Kidney capillary endothelial cell (primary cell): ENCODE results near the gene LINGO1.

ENCODE experiments used
- DNase-seq: peaks from one replicate; pipeline ENCODE4 v3.0.0-alpha.2; 2018; ENCODE audit warnings: low spot score

The LINGO1 gene

DNA sequence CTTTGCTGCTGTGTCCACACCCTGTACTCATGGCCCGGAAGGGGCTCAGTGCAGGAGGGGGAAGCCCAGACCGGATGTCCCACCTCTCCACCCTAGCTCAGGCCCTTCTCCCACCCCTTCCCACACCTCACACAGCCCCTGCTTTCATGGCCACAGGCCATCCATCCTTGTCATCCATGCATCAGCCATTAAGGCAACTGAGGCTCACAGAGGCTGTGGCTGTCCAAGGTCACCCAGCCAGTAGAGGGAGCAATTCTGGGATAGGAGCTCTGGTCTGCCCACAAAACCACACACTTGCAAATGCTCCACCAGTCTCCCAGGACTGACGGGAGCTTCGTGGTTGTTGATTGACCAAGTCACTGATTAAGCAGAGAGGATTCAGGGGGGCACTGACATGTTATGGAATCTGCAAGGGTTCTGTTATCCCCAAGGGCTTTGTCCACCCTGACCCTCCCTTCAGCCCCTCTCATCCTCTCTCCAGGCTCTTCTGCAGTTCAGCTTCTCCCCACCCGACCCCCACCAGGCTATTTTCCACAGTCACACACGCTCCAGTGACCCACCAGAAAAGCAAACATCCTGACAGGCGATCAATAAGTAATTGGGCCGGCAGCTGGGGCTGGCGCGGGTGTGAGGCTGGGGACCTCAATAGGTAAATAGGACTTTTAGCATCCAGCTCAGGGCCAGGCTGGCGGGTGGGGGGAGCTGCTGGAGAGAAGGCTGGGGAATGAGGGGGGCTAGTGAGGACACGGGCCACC lies 15.1 kb downstream of the LINGO1 start:
- DNase-seq = no peak

DNA sequence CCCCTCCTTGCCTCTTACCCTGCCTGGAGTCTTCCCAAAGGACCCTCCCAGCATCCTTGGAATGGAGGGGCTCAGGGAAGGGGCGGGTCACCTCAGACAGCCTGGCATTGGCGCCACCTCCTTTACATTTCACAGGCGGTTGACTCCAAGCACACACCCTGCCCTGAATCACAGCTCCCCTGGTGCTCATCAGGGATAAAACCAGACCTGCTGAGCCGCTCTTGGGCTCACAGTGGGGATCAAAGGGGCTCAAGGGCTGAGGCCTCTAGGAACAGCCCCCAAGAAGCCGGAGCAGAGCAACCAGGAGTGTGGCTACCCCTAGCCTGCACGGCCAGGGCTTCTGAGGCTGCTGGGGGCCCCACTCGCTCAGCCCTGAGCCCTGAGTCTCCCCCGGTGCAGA lies 16.6 kb downstream of the LINGO1 start:
- no peak for DNase-seq

DNA sequence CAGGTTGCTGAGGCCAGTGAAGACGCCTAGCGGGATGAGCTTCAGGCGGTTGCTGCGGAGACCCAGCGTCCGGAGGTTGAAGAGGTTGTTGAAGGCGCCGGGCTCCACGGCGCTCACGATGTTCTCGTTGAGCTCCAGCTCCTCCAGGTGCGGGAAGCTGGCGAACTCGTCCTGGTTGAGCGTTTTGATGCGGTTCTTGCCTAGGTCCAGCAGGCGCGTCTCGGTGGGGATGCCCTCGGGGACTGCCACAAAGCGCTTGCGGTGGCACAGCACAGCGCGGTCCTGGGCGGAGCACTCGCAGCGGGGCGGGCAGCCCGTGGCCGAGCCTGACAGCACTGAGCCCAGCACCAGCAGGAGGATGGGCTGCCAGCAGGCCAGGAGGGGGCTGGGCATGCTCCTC lies 17.2 kb downstream of the LINGO1 start:
- DNase-seq = no peak

DNA sequence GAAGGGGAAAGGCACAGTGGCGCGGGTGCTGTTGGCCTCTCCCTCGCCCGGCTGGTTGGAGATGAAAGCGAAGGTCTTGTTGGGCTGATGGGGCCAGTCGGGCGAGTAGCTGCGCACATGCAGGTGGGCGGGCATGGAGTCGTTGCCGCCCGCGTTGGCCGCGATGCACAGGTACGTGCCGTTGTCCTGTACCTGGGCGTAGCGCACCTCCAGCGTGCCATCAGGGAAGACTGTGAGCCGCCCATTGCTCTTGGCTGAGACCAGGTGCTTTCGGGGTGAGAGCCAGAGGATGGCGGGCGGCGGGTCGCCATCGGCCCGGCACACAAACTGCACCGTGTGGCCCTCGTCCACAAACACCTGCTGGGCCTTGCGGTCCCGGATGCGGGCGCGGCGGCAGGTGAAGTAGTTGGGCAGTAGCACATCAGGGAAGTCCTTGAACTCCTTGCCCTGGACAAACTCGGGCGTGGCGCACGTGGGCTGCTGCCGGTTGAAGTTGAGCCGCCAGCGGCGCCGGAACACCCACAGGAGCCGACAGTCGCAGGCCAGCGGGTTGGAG lies 18.4 kb downstream of the LINGO1 start:
- DNase-seq = no peak

DNA sequence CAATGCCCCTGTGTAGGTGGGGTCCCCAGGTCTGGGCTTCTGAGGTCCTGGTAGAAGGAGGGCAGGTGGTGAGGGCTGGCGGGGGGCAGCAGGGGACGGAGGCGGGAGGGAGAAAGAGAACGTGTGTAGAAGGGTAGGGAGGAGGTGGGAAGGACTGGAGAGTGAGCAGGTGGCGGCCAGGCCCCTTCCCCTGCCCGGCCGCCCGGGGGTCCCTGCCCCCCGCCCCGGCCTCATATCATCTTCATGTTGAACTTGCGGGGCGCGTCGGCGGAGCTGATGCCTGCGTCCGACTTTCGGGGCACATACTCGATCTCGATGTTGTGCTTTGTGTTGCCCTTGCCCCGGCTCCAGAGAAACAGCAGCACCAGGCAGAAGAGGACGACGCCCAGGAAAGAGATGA lies 18.9 kb downstream of the LINGO1 start:
- no peak for DNase-seq

DNA sequence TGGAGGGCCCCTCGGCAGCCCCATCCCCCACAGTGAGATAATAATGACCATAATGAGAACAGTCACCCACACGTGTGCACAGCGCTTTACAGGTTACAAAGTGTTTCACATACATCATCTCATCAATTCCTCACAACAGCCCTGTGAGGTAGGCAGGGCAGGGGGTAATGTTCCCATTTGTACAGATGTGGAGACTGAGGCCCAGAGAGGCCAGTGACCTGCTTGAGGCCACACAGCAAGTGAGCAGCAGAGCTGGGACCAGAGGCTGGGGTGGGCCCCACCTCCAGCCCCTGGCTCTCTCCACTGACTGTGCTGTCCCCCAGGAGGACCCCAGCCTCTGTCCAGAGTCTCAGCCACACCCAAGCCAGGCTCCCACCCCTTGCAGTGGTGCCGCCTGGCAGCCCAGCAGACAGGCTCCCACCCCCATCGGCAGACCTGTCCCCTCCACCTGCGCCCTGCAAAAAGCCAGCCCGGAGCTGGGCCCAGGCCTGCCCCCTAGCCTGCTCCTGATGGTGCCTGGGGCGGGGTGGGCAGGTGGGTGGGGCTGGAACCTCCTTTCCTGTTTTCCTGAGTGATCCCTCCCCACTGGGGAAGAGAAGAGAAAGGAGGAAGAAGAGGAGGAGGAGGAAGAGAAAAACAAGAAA lies 19.6 kb downstream of the LINGO1 start:
- DNase-seq = no peak

DNA sequence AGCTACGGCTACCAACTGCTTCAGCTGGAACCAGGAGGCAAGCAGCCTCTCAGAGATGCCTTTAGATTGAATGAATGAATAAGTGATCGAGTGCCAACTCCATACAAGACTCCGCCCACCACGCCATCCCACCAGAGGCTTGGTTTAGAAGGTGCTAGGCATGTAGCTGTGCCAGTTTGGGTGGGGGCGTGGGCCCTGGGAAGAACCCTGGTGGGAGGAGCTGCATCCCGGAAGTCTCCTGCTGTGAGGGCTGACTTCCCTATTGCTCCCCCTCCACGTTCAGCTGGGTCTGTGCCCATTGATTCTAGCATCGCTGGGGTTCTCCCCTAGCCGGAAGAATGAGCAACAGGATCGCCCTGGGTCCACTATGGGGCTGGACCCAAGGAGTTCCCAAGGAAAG lies 20.9 kb downstream of the LINGO1 start:
- DNase-seq = no peak

DNA sequence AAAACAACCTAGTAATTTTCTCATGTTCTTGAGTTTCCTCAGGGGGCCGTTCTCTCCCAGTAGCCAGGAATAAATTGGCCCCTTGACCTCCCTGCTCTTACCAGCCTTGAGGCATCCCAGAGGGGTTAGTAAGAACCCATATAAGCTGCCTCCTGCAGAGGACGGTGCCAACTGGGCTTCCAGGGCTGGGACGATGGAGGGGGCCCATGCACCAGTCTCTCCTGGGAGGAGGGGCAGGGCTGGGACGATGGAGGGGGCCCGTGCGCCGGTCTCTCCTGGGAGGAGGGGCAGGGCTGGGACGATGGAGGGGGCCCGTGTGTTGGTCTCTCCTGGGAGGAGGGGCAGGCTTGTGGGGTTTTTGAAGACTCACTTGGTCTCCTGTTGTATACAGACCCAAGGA lies 22.0 kb downstream of the LINGO1 start:
- no peak for DNase-seq

DNA sequence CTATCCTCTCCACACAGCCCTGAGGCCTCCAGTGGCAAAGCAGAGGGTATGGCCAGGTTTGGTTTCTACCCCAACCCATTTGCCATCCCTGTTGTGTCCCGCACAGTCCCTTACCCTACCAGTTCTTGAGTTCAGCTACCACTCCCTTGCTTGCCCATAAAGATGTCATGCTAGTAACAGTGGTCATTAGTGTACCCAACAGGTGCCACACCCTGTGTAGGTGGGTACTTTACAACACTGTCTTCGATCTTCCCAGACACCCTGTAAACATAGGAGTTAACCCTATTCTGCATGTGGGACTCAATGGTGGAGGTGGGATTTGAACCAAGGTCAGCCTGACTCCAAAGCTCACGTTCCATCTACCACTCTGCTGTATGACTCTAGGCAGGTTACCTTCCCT lies 23.2 kb downstream of the LINGO1 start:
- DNase-seq = no peak

DNA sequence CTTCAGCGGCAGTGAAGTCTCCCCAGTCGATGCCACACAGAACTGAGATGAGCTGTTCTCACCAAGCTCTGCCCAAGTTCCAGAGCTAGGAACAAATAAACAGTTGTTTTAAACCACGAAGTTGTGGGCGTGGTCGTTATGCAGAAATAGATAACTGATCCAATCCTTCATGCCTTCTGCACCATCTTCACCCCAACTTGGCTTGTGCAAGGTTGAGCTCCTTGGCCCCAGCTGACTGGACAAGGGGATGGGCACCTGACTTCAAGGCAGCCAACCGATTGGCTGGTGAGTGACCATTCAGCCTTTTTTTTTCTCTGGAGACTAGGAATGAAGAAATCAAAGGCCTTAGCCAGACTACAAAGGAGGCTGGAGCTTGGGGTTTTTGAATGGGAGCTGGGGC lies 23.9 kb downstream of the LINGO1 start:
- no peak for DNase-seq

DNA sequence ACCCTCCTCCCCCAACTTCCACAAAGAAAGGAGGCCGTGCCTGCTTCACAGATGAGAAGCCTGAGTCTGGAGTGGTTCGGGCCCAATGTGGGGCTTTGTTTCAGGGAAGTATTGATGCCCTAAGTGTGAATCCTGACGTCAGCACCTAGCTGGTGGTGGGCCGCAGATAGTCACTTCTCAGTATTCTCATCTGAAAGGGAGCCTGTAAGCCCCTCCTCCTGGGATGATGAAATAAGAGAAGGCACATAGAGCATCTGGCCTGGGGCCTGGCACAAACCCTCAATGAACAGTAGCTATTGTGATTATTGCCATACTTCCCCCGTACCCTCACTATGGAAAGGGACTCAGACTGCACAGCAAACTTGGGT lies 24.8 kb downstream of the LINGO1 start:
- no peak for DNase-seq

DNA sequence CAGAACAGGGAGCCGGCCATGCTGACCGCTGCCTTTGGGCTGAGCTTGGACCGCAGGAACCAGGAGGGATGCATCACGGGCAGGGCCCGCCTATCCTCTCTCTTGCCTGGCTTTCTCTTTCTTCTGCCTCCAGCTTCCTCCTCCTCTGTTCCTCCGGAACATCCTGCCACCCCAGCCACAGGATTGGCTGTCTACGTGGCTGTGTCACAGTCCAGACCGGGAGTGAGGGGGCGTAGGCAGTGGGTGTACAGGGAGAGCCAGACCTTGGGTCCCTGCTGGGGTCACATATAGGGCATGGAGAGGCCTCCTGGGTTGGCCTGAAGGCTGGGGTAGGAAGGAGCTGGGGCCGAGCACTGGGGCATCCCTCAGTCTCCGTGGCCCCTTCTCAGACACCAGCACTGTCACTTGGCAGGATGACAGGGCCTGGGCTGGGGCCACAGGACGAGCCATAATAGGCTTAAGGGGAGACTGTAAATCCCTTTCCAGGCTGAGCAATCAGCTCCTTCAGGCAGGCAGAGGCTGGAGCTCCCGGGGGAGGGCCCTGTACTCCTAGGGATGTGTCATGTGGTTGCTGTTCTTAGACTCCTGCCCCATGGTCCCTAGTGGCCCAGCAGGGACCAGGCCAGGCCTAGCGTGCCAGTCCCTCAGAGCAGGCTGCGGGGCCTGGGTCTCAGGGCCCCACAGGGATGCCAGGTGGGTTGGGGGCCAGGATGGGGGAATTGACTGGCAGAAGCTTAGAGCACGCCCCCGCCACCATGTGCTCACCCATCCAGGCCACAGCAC lies 25.4 kb downstream of the LINGO1 start:
- peak; percentile 17 for DNase-seq

DNA sequence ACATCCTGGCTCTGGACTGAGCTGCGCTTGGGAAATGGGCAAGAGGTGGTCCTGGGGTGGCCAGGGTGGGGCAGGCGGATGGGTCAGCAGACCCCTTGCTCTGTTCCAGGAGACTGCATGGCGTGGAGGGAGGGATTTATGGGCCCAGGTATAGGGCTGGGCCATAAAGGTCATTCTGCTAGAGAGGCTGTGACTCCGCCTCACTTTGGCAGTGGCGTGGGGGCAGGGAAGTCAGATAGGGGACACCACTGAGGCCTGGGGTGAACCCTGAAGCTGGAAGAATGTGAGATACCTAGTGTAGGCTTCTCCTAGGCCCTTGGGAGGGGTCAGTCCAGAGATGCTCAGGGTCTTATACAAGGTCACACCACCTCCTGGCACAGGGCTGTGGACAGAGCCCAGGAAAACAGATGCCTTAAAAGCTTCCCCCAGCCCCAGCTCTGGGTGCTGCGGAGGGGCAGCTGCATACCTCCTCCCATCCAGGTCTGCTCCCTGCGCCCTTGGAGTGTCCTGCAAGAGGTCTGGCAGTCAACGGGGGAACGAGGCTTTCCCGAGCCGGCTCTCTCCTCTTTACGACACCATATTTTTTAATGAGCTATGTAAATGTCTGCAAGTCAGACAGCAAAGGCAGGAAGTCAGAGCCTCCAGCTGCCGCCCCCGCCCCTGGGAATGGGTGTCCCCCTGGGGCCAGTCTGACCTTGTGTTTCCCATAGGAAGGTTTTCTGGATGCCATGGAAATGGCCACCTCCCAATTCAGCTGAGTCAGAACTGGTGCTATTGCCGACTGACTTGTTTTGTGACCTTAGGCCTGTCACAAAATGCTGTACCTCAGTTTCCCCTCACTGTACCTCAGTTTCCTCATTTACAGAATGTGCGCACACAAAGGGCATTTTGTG lies 26.3 kb downstream of the LINGO1 start:
- no peak for DNase-seq

DNA sequence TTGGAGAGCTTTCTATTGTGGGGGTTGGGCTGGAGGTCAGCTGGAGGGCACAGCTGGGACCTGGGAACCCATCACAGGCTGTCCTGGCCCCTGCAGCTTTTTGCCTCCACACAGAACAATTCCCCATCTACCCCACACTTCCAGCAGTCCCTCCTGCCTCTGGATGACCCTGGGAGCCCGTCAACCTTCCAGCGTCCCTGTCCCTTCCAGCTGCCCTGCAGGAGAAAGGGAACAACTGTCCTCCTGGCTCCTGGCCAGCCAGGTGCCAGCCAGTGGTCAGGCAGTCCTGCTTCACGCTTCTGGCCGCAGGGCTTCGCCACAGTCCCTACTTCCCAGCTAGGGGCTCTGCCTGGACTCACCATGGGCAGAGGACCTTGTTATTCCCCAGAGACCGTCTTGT lies 27.2 kb downstream of the LINGO1 start:
- DNase-seq = no peak

DNA sequence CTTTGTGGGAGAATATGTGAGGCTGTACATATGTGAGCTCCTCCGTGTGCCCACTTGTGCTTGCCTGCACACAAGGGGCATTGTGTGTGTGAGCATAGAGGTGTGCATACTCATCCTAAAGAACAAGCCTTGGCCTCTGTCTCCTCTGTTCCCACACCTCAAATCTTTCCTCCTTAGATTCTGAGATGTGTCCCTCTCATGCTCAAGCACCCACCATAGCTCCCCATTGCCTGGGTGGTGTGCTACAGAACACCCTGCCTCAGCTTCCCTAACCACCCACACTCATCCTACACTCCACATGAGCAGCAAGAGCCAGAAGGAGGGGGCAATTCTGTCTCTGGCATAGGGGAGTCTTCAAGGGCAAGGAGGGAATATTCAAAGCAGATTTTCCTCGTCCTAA lies 27.7 kb downstream of the LINGO1 start:
- no peak for DNase-seq

DNA sequence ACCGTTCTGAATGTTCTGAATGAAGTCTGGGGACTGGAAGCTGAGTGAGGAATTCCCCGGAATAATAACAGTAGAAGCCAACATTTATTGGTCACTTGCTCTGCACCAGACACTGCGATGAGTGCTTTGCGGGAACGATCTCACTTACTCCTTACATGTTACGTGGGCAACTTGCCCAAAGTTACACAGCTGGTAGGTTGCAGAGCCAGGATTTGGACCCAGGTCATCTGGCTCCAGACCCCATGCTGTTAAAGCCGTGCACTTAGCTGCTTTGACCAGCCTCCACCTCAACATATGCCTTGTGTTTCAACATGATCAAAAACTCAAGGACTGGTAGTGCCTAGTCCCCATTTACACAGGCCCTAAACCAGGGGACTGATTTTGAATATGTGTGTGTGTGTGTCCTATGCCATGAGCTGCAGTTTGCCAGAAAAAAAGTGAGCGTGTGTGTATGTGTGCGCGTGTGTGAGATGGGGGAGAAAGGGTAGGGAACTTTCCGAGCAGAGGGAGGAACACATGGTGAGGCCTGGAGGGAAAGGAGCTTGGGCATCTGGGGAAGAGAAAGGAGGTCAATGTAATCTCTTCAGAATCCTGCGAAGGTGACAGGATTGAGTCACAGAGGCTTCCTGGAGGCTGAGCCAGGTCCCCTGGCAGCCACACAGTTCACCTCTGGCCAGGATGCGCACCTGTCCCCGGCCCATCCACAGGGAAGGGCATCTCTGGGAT lies 28.9 kb downstream of the LINGO1 start:
- DNase-seq = no peak

DNA sequence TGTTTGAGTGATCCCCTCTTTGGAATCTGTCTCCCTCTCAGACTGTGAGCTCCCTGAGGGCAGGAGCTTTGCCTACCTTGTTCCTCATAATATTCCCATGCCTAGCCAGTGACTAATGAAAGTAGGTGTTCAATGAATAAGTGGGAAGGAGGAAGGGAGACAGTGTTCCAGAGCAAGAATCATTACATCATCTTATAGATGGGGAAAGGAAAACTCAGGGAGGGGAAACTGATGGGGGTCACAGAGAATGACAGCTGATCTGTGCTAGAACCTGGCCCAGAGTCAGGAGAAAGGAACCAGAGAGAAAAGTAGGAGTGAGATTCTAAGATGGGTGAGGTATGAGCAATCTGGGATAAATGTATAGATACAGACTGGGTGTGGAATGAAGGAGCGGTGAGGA lies 29.9 kb downstream of the LINGO1 start:
- DNase-seq = no peak

DNA sequence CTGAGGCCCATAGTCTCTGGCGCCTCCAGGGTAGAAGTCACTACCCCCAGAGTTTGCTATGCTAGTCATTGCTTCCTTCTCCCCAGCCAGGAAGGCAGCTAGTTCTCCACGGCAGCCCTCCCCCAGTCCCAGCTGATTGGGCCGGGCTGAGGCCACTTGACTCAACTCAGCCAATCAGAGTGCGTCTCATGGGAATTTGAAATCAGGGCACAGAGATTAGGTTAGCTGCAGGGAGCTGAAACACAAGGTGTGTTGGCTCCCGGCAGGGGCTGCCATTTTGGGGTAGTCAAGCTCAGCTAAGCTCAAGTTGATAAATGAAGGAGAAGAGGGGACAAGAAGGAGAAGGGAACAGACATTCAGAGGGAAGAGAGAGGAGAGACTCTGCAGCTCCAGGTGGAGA lies 32.8 kb downstream of the LINGO1 start:
- peak; percentile 34 for DNase-seq

DNA sequence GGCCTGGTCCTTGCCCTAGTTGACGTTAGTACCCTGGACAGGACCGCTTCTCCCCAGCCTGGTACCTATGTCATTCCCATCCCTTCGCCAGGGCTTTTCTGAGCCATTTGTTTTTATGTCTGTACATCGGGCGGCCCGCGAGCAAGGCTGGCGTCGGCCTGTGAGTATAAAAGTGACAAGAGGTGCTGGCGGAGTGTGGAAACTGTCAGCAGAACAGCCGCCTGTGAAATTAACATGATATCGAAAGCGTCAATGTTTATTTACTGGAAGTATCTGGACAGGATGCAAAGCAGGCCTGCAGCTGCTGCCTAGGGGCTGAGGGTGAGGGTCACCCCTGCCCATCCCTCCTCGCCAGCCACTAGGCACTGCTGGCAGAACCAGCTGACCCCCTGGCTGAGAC lies 33.4 kb downstream of the LINGO1 start:
- DNase-seq = no peak

DNA sequence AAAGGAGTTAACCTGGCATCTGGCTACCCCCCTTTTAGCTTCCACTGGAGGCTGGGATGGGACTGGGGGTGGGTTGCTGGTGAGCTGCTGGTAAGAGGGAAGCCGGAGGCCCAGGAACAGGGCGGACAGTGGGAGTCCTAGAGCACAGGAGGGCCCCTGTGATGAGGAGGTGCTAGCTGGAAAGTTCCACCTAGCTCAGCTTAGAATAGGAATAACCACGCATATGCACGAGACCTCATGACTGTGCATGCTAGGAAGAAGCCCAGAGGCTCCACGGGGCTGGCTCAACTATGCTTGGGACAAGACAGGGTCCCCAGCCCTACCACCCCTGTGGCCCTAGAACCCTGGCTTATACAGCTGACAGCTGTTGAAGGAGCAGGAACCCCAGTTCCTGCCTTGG lies 34.1 kb downstream of the LINGO1 start:
- DNase-seq = no peak

DNA sequence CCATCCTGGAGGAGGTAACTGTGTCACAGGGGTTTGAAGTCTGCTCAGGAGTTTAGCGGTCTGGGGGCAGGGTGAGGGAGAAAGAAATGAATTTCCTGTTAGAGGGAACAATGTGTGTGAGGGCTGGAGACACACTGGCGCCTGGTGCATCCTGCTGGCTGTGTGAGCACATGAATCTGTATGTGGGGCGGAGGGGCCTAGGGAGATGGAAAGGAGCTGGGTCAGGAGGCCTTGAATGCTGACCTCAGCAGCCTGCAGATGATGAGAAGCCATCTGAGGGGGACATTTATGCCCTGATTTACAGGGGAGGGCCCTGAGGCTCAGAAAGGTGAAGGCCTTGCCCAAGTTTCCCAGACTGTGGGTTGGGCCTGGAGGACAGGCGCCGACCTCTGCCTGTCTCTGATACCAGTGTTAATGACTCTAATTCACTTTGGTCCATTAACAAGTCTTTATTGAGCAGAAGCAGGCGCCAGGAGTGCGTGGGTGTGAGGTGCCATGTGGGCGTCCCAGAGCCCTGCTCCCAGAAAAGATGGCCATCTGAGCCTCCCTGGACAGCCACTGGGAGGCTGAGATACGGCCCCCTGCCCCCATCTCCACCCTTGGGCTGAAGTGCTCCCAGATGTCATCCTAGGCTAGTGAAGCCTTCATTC lies 34.8 kb downstream of the LINGO1 start:
- DNase-seq = peak; percentile 73
